Measurements from ENCODE around the gene ELFN2. TPM values are rescaled to one million over a fixed set of nuclear protein-coding genes. Genes with fewer than 3 reads are reported as not detected.

The ELFN2 gene
- total RNA-seq, 2 experiments from 2014 or later = 0.63 to 1.8 TPM

- no peaks in the 10 kb centered on the region for H3K9me3 ChIP-seq (ENCODE audit: low read length)
- CTCF ChIA-PET (ENCODE audit: unreplicated experiment) = no interaction called here
- BruUV-seq (replicated peaks) = no TSS peak
- TF ChIP-seq CTCF (conservative IDR thresholded peaks at IDR 0.05; ENCODE audit: low read length) = no peak
- no peak for TF ChIP-seq EZH2phosphoT487 (IDR thresholded peaks at IDR 0.05; ENCODE audit: borderline replicate concordance, low read depth, low read length)
- H3K9me2 ChIP-seq (ENCODE audit: insufficient read depth, low read length) = no peaks in the 10 kb centered on the region
- H3K4me3 ChIP-seq (ENCODE audit: low read depth, low read length, poor library complexity, severe bottlenecking) = no peak overlapping the region
- no peaks in the 10 kb centered on the region for H3K79me2 ChIP-seq (ENCODE audit: insufficient read depth, low read depth, low read length)
- intact Hi-C loops (cut with micrococcal nuclease; ENCODE audit: unreplicated experiment) = no loop called here
- no peak overlapping the region for H3K4me2 ChIP-seq (ENCODE audit: low read length)
- no peak overlapping the region for H2AFZ ChIP-seq (ENCODE audit: low read length)
- H3K27ac ChIP-seq (ENCODE audit: low read depth, low read length, poor library complexity, severe bottlenecking) = no peak overlapping the region
- no peak for DNase-seq (ENCODE audit: low spot score)
- H3K4me1 ChIP-seq (ENCODE audit: insufficient read depth, low read length, poor library complexity, severe bottlenecking) = peaks cover 15% of the 10 kb centered on the region
- H3K36me3 ChIP-seq (ENCODE audit: insufficient read depth, low read length) = no peaks in the 10 kb centered on the region
- H4K20me1 ChIP-seq (ENCODE audit: insufficient read depth, low read length) = no peaks in the 10 kb centered on the region
- POLR2A ChIA-PET = no interaction called here
Observed at GRCh38 chr22:37413546-37413945, 13.7 kb downstream of the ELFN2 start.

GRCh38 chr22:37412495-37413250, 14.6 kb downstream of the ELFN2 start:
- no peaks in the 10 kb centered on the region for H3K36me3 ChIP-seq (ENCODE audit: insufficient read depth, low read length)
- H3K4me2 ChIP-seq (ENCODE audit: low read length) = no peak overlapping the region
- TF ChIP-seq CTCF (conservative IDR thresholded peaks at IDR 0.05; ENCODE audit: low read length) (no peak), EZH2phosphoT487 (IDR thresholded peaks at IDR 0.05; ENCODE audit: borderline replicate concordance, low read depth, low read length) (no peak)
- H4K20me1 ChIP-seq (ENCODE audit: insufficient read depth, low read length) = no peaks in the 10 kb centered on the region
- no peak overlapping the region for H3K4me3 ChIP-seq (ENCODE audit: low read depth, low read length, poor library complexity, severe bottlenecking)
- POLR2A ChIA-PET = no interaction called here
- no TSS peak for BruUV-seq (replicated peaks)
- CTCF ChIA-PET (ENCODE audit: unreplicated experiment) = no interaction called here
- peaks cover 15% of the 10 kb centered on the region for H3K4me1 ChIP-seq (ENCODE audit: insufficient read depth, low read length, poor library complexity, severe bottlenecking)
- no peaks in the 10 kb centered on the region for H3K79me2 ChIP-seq (ENCODE audit: insufficient read depth, low read depth, low read length)
- intact Hi-C loops (cut with micrococcal nuclease; ENCODE audit: unreplicated experiment) = no loop called here
- no peak for DNase-seq (ENCODE audit: low spot score)
- no peak overlapping the region for H3K27ac ChIP-seq (ENCODE audit: low read depth, low read length, poor library complexity, severe bottlenecking)
- no peak overlapping the region for H2AFZ ChIP-seq (ENCODE audit: low read length)
- H3K9me2 ChIP-seq (ENCODE audit: insufficient read depth, low read length) = no peaks in the 10 kb centered on the region
- no peaks in the 10 kb centered on the region for H3K9me3 ChIP-seq (ENCODE audit: low read length)

GRCh38 chr22:37411655-37412054, 15.6 kb downstream of the ELFN2 start:
- no peaks in the 10 kb centered on the region for H4K20me1 ChIP-seq (ENCODE audit: insufficient read depth, low read length)
- no peaks in the 10 kb centered on the region for H3K36me3 ChIP-seq (ENCODE audit: insufficient read depth, low read length)
- DNase-seq (ENCODE audit: low spot score) = no peak
- BruUV-seq (replicated peaks) = no TSS peak
- TF ChIP-seq CTCF (conservative IDR thresholded peaks at IDR 0.05; ENCODE audit: low read length) (no peak), EZH2phosphoT487 (IDR thresholded peaks at IDR 0.05; ENCODE audit: borderline replicate concordance, low read depth, low read length) (no peak)
- no peak overlapping the region for H3K27ac ChIP-seq (ENCODE audit: low read depth, low read length, poor library complexity, severe bottlenecking)
- H3K9me3 ChIP-seq (ENCODE audit: low read length) = no peaks in the 10 kb centered on the region
- POLR2A ChIA-PET = interaction anchor here (0.5 kb wide), 2 partner anchors 109 to 638 kb away, joined by 3 read pairs; no protein-coding TSS in a partner anchor
- H3K79me2 ChIP-seq (ENCODE audit: insufficient read depth, low read depth, low read length) = no peaks in the 10 kb centered on the region
- CTCF ChIA-PET (ENCODE audit: unreplicated experiment) = no interaction called here
- H3K9me2 ChIP-seq (ENCODE audit: insufficient read depth, low read length) = no peaks in the 10 kb centered on the region
- intact Hi-C loops (cut with micrococcal nuclease; ENCODE audit: unreplicated experiment) = no loop called here
- H2AFZ ChIP-seq (ENCODE audit: low read length) = no peak overlapping the region
- no peak overlapping the region for H3K4me2 ChIP-seq (ENCODE audit: low read length)
- no peak overlapping the region for H3K4me3 ChIP-seq (ENCODE audit: low read depth, low read length, poor library complexity, severe bottlenecking)
- H3K4me1 ChIP-seq (ENCODE audit: insufficient read depth, low read length, poor library complexity, severe bottlenecking) = peaks cover 15% of the 10 kb centered on the region

Measured in OCI-LY7 (cell line).